ENCODE data around the gene BAG5.

The BAG5 gene

DNA sequence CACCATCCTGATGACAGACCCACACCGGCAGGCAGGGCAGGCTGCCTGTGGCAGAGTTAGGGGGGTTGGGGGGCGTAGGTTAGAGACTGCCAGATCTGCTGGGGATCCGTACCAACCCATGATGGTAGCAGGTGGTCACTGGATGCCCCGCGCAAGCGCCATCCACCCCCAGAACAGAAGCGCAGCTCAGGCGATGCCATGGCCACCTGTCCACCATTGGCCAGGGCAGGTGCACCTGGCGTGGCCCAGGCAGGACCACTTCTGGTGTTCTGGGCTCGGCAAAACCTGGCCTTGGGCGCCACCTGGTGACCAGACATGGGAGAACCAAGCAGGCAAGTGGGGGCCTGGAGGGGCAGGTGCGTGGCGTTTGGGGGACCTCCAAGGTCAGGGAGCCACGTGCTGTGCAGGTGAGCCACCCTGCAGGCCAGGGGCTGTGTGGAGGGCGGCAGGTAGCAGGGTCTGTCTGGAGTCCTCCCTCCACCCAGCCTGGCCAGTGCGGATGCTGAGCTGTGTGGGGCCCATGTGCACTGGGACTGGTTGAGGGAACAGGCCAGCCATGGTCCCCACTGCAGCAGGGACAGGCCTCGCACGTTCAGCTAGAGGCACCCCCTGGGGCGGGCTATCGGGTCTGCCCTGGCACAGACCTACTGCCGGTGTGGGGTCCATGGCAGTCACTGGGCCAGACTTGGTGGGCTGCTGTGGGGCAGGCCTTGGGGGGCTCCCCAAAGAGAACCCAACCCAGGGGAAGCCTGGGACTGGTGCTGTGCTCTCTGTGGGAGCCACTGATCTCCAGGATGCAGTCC, 15.6 kb downstream of the BAG5 start:
- DNase-seq (ENCODE audit: low read depth, low spot score), result no peak

- DNase-seq (ENCODE audit: low read depth, low spot score), result no peak
Measured at GRCh38 chr14:103545915-103546651, 16.4 kb downstream of the BAG5 start.

GRCh38 chr14:103545219-103545914, 17.1 kb downstream of the BAG5 start:
- no peak for DNase-seq (ENCODE audit: low read depth, low spot score)

GRCh38 chr14:103544388-103545218, 17.9 kb downstream of the BAG5 start:
- no peak for DNase-seq (ENCODE audit: low read depth, low spot score)

DNA sequence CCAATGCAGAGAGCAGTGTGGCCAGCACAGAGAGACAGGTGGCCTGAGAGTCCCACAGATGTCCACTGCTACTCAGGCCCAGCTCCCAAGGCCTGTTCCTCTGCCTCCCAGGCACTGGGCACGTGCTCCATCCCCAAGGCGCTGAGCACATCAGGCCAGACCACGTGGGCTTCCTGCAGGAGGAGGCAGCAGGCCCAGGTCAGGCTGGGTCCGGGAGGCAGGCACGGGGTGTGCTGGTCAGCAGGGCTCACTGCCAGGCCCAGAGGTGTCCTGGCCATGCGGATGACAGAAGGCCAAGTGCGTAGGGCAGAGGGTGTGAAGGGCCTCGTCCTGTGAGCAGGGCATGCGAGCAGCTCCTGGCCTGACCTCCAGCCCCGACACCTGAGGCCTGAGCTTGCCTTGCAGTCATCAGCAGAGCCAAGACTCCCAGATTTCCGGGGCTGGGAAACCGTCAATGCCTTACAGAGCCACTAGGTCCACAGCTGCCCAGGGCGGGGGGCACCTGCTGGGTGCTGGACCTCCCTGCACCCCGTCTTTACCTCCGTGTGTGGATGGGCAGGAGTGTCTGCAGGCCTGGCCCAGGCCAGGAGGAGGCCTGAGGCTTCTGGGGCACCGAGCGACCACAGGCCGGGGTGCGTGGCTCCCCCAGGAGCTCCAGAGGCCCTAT, 18.6 kb downstream of the BAG5 start:
- DNase-seq (ENCODE audit: low read depth, low spot score), result no peak

DNA sequence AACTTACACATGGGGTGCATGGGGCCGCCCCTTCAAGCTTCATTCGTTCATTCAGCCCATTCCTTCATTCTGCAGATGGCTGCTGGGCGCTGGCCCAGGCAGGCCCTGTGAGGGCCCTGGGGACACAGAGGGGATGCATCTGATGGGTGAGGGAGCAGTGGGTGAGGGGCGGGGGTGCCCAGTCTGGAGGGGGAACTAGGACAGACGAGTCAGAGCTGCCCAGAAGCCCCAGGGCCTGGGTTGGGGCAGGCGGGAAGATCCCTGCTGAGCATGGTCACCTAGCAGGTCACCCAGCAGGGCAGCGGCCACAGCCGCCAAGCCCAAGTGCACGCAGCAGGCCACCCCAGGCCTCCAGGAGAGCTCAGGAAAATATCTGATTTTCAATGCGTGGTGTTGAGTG, 19.3 kb downstream of the BAG5 start:
- no peak for DNase-seq (ENCODE audit: low read depth, low spot score)

DNA sequence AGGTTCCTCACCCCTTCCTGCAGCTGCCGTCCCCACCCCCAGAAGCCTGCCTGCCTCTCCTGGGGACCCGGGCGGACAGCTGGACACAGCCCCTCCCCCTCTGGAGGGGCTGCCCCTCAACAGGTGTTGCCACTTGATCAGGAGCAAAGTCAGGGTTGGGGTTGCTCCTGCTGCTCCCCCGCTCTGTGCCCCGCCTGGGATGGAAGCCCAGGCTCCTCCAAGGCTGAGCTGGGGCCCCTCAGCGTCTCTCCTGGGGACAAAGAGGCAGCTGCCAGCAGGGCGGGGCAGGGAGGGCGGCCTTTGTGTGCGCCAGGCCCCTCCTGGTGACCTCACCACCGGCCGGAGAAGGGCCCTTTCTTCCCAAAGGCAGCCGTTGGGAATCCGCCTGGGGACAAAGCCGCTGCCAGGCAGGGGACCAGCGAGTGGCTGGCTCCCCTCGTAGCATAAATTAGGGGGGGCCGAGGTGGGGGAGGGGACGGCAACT, 19.8 kb downstream of the BAG5 start:
- no peak for DNase-seq (ENCODE audit: low read depth, low spot score)

- no peak for DNase-seq (ENCODE audit: low read depth, low spot score)
Measured at GRCh38 chr14:103541709-103542604, 20.5 kb downstream of the BAG5 start.

DNA sequence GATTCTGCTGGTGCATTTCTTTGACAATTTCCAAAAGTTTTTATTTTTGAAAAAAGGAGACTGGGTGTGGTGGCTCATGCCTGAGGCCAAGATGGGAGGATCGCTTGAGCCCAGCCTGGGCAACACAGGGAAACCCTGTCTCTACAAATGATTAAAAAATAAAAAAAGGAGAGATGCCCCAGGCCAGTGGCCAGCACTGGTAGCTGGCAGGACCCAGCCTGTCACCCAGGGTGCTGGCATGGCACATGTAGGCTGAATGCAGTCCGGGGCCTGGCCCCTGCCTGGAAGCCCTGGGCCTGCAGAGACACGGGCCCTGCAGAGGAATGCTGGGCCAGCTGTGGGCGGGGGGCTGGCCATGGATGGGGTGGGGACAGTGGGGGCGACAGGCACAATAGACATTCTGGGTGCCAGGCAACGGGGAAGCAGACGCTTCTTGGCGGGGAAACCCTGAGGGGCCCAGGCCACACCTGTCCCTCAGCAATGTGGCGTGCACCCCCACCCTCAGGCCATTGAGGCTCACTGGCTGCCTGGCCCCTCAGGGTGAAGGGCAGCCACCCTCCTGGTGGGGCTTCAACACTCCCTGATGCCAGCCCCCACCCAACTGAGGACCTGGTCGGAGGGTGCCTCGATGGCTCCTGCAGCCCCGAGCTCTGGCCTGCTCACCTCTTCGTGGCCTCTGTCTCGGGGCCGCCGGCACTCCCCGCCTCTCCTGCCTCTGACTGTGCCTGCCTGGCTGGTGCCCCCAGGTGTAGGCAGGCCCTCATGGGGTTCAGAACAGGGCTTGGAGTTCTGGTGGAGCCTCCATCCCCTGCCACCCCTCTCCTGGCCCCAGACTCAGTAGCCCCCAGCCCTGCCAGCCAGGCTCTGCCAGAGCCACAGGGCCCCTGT, 21.4 kb downstream of the BAG5 start:
- DNase-seq (ENCODE audit: low read depth, low spot score), result no peak

DNA sequence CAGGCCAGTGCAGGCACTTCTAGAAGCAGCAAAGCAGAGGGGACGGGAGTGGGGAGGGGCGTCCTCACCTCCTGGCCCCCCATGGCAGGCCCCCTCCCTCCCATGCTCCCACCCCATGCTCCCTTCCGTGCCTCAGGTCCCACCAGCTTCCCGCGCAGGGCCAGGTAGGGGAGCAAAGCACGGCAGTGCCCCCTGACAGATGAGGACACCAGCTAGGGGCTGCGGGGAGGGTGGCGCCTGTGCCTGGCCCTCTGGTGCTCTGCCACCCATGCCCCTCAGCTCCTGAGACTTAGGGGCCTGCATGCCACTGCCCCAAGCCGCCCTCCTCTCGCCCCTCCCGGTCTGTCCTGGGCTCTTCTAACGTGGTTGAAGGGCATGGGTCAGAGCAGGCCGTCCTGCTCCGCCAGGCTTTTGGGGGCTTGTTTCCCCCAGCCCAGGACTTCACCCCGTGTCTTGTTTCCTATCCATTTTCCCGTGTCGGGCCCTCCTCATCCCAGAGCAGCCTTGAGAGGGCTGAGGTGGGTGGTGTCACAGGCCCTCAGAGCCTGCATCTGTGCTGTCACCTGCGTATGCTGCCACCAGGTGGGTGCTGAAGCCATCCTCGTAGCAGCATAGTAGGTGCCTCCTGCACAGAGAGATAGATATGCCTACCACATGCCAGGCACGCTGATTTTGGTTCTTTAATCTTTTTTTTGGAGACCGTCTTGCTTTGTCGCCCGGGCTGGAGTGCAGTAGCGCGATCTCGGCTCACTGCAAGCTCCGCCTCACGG, 23.2 kb downstream of the BAG5 start:
- no peak for DNase-seq (ENCODE audit: low read depth, low spot score)

GRCh38 chr14:103538291-103539055, 24.0 kb downstream of the BAG5 start:
- no peak for DNase-seq (ENCODE audit: low read depth, low spot score)

GRCh38 chr14:103537175-103537990, 25.1 kb downstream of the BAG5 start:
- no peak for DNase-seq (ENCODE audit: low read depth, low spot score)

- DNase-seq (ENCODE audit: low read depth, low spot score), result no peak
Measured at GRCh38 chr14:103536693-103537092, 25.8 kb downstream of the BAG5 start.

GRCh38 chr14:103535891-103536565, 26.4 kb downstream of the BAG5 start:
- no peak for DNase-seq (ENCODE audit: low read depth, low spot score)

DNA sequence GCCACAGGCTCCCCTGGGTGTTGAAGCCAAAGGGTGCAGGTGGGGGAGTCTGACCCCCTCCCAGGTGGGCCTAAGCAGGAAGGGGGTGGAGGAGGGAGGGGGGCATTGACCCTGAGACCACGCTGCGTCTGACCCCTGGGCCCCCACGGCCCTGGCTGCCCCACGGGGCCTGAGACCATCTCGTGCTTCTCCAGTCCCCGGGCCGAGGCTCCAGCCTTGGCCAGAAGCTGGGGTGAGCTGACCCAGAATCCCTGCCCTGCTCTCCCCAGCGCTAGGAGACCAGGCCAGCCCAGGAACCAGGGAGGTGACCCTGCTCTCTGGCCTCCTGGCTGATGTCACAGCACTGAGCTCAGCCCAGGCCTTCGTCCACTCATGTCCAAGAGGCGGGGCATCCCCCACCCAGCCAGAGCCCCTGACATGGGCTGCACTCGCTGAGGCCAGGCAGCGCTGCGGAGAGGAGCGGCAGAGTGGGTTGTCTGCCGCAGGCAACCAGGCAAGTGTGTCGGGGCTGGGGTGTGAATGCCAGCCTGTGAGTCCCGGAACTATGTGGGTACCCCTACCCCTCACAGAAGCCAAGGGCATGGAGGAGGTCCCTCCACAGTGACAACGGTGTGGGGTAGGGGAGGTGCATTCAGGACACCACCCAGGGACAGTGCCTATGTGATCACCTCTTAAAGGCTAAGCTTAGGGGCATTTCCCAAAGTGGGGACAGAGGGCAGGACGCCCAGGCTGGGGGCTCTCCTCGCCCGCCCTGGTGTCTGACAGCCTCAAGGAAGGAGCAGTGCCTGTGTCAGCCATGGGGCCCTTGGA, 27.2 kb downstream of the BAG5 start:
- no peak for DNase-seq (ENCODE audit: low read depth, low spot score)

Measured in brain pericyte (primary cell).